HFF-Myc (cell line): ENCODE data around the gene AFF1.

ENCODE experiments used
- DNase-seq: peaks from one replicate; pipeline ENCODE4 v3.0.0-alpha.2; 2011; ENCODE audit warnings: low read depth; ENCODE audit errors: extremely low read depth
- H3K4me3 ChIP-seq: replicated peaks from 2 replicates; pipeline ENCODE4 v1.5.1; 2011; ENCODE audit warnings: low read depth, mild to moderate bottlenecking, control low read depth, low read length
- TF ChIP-seq, protein P1 (sequence below): IDR thresholded peaks from 2 replicates; pipeline ENCODE4 v1.5.1; 2012; ENCODE audit warnings: mild to moderate bottlenecking, low read depth, low read length, control low read depth; ENCODE audit errors: missing control alignments

The AFF1 gene

GRCh38 chr4:87051121-87051713 is 116.4 kb downstream of the AFF1 start:
- TF ChIP-seq, protein P1, sequence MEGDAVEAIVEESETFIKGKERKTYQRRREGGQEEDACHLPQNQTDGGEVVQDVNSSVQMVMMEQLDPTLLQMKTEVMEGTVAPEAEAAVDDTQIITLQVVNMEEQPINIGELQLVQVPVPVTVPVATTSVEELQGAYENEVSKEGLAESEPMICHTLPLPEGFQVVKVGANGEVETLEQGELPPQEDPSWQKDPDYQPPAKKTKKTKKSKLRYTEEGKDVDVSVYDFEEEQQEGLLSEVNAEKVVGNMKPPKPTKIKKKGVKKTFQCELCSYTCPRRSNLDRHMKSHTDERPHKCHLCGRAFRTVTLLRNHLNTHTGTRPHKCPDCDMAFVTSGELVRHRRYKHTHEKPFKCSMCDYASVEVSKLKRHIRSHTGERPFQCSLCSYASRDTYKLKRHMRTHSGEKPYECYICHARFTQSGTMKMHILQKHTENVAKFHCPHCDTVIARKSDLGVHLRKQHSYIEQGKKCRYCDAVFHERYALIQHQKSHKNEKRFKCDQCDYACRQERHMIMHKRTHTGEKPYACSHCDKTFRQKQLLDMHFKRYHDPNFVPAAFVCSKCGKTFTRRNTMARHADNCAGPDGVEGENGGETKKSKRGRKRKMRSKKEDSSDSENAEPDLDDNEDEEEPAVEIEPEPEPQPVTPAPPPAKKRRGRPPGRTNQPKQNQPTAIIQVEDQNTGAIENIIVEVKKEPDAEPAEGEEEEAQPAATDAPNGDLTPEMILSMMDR = no peak
- DNase-seq = no peak
- no peak overlapping the region for H3K4me3 ChIP-seq

DNA sequence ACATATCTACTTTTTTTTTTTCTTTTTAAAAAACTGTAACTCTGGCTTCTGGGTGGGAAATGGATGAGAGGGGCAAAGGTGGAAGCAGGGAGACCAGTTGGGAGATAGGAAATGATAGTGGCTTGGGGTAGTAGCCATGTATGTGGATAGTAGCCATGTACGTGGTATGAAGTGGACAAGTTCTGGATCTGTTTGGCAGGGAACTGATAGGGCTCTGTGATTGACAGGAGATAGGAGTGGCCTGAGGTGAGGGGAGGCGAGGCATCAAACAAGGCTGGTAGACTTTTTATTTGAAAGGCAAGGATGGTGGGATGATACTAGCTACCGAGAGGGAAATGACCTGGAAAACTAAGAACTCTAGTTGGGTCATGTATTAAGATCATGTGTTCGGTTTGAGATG is 117.8 kb downstream of the AFF1 start:
- no peak for DNase-seq
- no peak overlapping the region for H3K4me3 ChIP-seq
- TF ChIP-seq, protein P1 = no peak

GRCh38 chr4:87053176-87053658 is 118.4 kb downstream of the AFF1 start:
- no peak overlapping the region for H3K4me3 ChIP-seq
- TF ChIP-seq, protein P1 = no peak
- no peak for DNase-seq

GRCh38 chr4:87053802-87054767 is 119.3 kb downstream of the AFF1 start:
- H3K4me3 ChIP-seq = no peak overlapping the region
- TF ChIP-seq, protein P1 = no peak
- DNase-seq = no peak

- DNase-seq = no peak
- TF ChIP-seq, protein P1 = no peak
- H3K4me3 ChIP-seq = no peak overlapping the region
Observed at GRCh38 chr4:87054900-87055299, 120.1 kb downstream of the AFF1 start.

- TF ChIP-seq, protein P1 = no peak
- no peak for DNase-seq
- no peak overlapping the region for H3K4me3 ChIP-seq
Observed at GRCh38 chr4:87055311-87055710, 120.5 kb downstream of the AFF1 start.
